ENCODE data around the gene PRKG1. TPM values are rescaled to one million over a fixed set of nuclear protein-coding genes. Genes with fewer than 3 reads are reported as not detected.

Gene PRKG1
- polyA plus RNA-seq, 3 donors, result not detected

DNA sequence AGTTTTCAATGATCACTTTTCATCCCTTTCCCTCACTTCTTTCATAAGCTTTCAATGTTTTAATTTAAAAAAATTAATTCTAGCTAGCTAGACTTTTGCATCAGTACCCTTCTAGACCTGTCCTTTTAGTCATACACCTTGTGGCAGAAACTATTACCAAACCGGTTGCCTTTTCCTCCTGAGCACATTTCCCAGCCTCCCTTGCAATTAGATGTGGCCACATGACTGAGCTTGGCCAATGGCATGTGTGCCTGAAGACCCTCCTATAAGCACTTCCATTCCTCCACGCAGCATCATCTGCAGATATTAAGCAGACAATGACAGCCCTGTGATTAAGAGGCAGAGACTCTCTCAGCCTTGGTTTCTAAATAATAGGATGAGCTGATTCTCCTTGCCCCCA, 1252.1 kb downstream of the PRKG1 start:
- Mint-ChIP-seq H3K27me3 (ENCODE audit: low read depth in 3 of 3) (peaks cover 0 to 5% (median 3%) of the 10 kb centered on the region in 3 donors), H3K9me3 (peaks cover 0 to 3% (median 0%) of the 10 kb centered on the region in 7 donors), H3K36me3 (no peaks in the 10 kb centered on the region), H3K4me1 (no peaks in the 10 kb centered on the region), H3K4me3 (no peak overlapping the region), H3K27ac (no peak overlapping the region)
- Histone ChIP-seq H2AFZ (ENCODE audit: insufficient read depth, low read depth, low read length, poor library complexity, severe bottlenecking) (no peak overlapping the region), H3K9me3 (replicated peaks in 1 of 2; ENCODE audit: control insufficient read depth in 1 of 2, insufficient read depth in 1 of 2, low read length in 2 of 2) (no peaks in the 10 kb centered on the region), H4K20me1 (ENCODE audit: insufficient read depth, low read length) (no peaks in the 10 kb centered on the region), H3K36me3 (replicated peaks in 1 of 2; ENCODE audit: control insufficient read depth in 1 of 2, insufficient read depth in 2 of 2, low read length in 2 of 2) (no peaks in the 10 kb centered on the region), H3K27ac (ENCODE audit: low read depth in 1 of 2, low read length in 2 of 2) (no peak overlapping the region), H3K79me2 (ENCODE audit: insufficient read depth, low read length) (no peaks in the 10 kb centered on the region), H3K4me3 (replicated peaks in 1 of 3; ENCODE audit: low read depth in 2 of 3, low read length in 3 of 3) (no peak overlapping the region), H3K9ac (ENCODE audit: insufficient read depth, low read length, poor library complexity, severe bottlenecking) (no peak overlapping the region), H3K27me3 (ENCODE audit: control insufficient read depth in 2 of 2, insufficient read depth in 2 of 2, low read length in 2 of 2) (no peaks in the 10 kb centered on the region), H3K4me2 (replicated peaks; ENCODE audit: extremely low read depth, low read length, poor library complexity, severe bottlenecking) (no peak overlapping the region), H3K4me1 (ENCODE audit: control insufficient read depth in 1 of 2, insufficient read depth in 2 of 2, low read length in 2 of 2) (no peaks in the 10 kb centered on the region)
- WGBS (ENCODE audit: insufficient coverage), result 33% methylated on average over 1 of the region's 2 CpGs
- TF ChIP-seq, protein P1, sequence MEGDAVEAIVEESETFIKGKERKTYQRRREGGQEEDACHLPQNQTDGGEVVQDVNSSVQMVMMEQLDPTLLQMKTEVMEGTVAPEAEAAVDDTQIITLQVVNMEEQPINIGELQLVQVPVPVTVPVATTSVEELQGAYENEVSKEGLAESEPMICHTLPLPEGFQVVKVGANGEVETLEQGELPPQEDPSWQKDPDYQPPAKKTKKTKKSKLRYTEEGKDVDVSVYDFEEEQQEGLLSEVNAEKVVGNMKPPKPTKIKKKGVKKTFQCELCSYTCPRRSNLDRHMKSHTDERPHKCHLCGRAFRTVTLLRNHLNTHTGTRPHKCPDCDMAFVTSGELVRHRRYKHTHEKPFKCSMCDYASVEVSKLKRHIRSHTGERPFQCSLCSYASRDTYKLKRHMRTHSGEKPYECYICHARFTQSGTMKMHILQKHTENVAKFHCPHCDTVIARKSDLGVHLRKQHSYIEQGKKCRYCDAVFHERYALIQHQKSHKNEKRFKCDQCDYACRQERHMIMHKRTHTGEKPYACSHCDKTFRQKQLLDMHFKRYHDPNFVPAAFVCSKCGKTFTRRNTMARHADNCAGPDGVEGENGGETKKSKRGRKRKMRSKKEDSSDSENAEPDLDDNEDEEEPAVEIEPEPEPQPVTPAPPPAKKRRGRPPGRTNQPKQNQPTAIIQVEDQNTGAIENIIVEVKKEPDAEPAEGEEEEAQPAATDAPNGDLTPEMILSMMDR (IDR thresholded peaks at IDR 0.05), result no peak
- DNase-seq, result no peak
- intact Hi-C loops (cut with micrococcal nuclease), result no loop called here

DNA sequence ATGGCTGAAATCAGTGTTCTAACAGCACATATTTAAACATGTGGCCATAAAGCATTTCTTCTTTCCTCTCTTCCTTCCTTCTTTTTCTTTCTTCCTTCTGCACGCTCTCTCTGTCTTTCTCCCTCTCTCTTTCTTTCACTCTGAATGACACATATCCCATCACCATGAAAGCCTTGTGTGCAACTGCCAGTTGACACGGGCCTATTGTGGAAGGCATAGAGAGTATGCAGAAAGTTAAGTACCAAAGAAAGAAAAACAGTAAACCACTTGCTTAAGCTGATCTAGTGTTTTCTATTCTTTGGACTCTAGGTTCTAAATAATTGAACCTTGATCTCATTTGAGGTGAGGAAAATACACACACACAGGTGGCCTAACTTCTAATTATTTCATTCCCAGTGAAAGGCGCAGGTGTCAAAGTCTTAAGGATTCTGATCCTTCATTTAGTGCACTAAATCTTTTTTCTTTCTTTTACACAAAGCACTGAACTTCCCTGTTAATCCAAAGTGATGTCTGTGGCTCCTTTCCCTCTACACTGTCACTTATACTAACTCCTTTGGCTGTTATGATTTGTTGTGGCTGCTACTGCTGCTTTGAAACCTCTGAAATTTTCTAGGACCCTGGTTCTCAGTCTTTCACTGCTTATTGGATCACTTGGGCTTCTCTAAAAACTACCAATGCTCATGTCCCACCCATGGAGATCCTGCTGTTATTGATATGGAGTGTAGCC, 1257.5 kb downstream of the PRKG1 start:
- H3K27me3 ChIP-seq (ENCODE audit: control insufficient read depth in 2 of 2, insufficient read depth in 2 of 2, low read length in 2 of 2), result no peaks in the 10 kb centered on the region
- no peaks in the 10 kb centered on the region for H4K20me1 ChIP-seq (ENCODE audit: insufficient read depth, low read length)
- H3K4me1 Mint-ChIP-seq, result no peaks in the 10 kb centered on the region
- no peak overlapping the region for H3K4me3 ChIP-seq (replicated peaks in 1 of 3; ENCODE audit: low read depth in 2 of 3, low read length in 3 of 3)
- H3K36me3 ChIP-seq (replicated peaks in 1 of 2; ENCODE audit: control insufficient read depth in 1 of 2, insufficient read depth in 2 of 2, low read length in 2 of 2), result no peaks in the 10 kb centered on the region
- no peaks in the 10 kb centered on the region for H3K27me3 Mint-ChIP-seq (ENCODE audit: low read depth in 3 of 3)
- no peaks in the 10 kb centered on the region for H3K9me3 Mint-ChIP-seq
- no peak overlapping the region for H3K27ac ChIP-seq (ENCODE audit: low read depth in 1 of 2, low read length in 2 of 2)
- H3K27ac Mint-ChIP-seq, result no peak overlapping the region
- H3K4me3 Mint-ChIP-seq, result no peak overlapping the region
- no peaks in the 10 kb centered on the region for H3K4me1 ChIP-seq (ENCODE audit: control insufficient read depth in 1 of 2, insufficient read depth in 2 of 2, low read length in 2 of 2)
- no peaks in the 10 kb centered on the region for H3K79me2 ChIP-seq (ENCODE audit: insufficient read depth, low read length)
- H2AFZ ChIP-seq (ENCODE audit: insufficient read depth, low read depth, low read length, poor library complexity, severe bottlenecking), result no peak overlapping the region
- no peak overlapping the region for H3K4me2 ChIP-seq (replicated peaks; ENCODE audit: extremely low read depth, low read length, poor library complexity, severe bottlenecking)
- no peaks in the 10 kb centered on the region for H3K9me3 ChIP-seq (replicated peaks in 1 of 2; ENCODE audit: control insufficient read depth in 1 of 2, insufficient read depth in 1 of 2, low read length in 2 of 2)
- no peaks in the 10 kb centered on the region for H3K36me3 Mint-ChIP-seq
- DNase-seq, result no peak
- no peak overlapping the region for H3K9ac ChIP-seq (ENCODE audit: insufficient read depth, low read length, poor library complexity, severe bottlenecking)
- TF ChIP-seq, protein P1 (IDR thresholded peaks at IDR 0.05), result no peak
- WGBS (ENCODE audit: insufficient coverage), result no CpG with 5 or more reads among the region's 3 CpGs
- intact Hi-C loops (cut with micrococcal nuclease), result no loop called here
